Measurements from ENCODE around the gene LMO1. TPM values are rescaled to one million over a fixed set of nuclear protein-coding genes. Genes with fewer than 3 reads are reported as not detected.
A peak's percentile ranks its signal among the peaks of the same experiment; 100 is the strongest.

Gene LMO1
- polyA plus RNA-seq, 1 donor from 2014 or later = not detected

DNA sequence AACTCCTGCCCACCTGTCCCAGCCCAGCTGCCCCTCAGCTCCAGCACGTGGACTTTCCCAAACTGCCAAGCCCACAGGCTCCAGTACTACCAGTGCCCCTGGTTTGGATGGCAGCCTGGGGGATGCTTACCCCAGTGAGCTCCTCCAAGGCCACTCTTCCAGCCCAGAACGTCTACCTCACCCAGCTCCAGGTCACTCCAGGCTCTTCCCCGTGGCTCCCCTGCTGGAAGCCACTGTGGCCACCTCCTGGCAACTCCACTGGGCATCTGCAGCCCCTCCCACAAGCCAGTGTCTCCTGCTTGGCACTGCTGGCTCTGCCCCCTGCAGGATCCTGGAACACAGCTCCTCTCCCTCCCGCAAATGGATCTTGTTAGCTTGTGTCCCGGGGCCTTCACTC lies 29.3 kb downstream of the LMO1 start:
- H3K27ac Mint-ChIP-seq = no peak overlapping the region
- H3K4me1 Mint-ChIP-seq = peaks cover 5 to 12% (median 9%) of the 10 kb centered on the region in 3 donors
- peaks cover 2% of the 10 kb centered on the region for H3K27me3 Mint-ChIP-seq
- peaks cover 0 to 2% (median 0%) of the 10 kb centered on the region in 3 donors for H3K9me3 Mint-ChIP-seq
- H3K4me3 Mint-ChIP-seq = no peak overlapping the region
- H3K36me3 Mint-ChIP-seq = no peaks in the 10 kb centered on the region

DNA sequence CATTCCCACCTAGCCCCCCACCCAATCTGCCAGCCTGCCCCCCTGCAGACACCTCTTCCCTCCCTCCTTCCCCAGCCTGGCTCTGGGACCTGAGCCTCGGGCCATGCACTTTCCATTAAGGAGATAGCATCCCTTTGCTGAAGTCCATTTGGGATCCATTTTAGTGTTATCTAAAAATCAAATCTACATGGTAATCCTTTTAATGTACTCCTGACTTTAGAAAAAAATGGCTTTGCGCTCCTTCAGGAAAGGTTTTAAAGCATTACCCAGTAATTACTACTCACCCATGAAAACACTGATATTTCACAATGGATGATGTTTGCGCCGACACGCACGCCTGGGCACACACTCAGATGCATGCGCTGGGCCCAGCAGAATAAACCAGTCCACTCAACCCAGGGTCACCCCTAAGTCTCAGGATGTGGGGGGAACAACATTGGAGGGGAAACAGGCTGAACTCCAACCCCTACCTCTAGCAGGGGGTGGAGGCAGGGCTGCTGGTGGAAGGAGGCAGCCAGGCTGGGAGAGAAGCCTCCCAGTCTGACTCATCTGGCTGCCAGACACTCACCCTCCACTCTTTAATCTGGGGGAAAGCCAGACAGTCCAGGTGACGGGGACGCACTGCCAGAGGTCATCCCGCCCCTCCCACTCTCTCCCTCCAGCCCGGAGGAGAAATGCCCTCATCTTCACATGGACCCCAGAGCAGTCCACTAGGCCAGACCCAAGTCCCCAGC lies 29.8 kb downstream of the LMO1 start:
- H3K36me3 Mint-ChIP-seq = no peaks in the 10 kb centered on the region
- H3K4me1 Mint-ChIP-seq = peaks cover 5 to 12% (median 9%) of the 10 kb centered on the region in 3 donors
- H3K27ac Mint-ChIP-seq = no peak overlapping the region
- H3K9me3 Mint-ChIP-seq = peaks cover 0 to 2% (median 0%) of the 10 kb centered on the region in 3 donors
- no peak overlapping the region for H3K4me3 Mint-ChIP-seq
- peaks cover 2% of the 10 kb centered on the region for H3K27me3 Mint-ChIP-seq

DNA sequence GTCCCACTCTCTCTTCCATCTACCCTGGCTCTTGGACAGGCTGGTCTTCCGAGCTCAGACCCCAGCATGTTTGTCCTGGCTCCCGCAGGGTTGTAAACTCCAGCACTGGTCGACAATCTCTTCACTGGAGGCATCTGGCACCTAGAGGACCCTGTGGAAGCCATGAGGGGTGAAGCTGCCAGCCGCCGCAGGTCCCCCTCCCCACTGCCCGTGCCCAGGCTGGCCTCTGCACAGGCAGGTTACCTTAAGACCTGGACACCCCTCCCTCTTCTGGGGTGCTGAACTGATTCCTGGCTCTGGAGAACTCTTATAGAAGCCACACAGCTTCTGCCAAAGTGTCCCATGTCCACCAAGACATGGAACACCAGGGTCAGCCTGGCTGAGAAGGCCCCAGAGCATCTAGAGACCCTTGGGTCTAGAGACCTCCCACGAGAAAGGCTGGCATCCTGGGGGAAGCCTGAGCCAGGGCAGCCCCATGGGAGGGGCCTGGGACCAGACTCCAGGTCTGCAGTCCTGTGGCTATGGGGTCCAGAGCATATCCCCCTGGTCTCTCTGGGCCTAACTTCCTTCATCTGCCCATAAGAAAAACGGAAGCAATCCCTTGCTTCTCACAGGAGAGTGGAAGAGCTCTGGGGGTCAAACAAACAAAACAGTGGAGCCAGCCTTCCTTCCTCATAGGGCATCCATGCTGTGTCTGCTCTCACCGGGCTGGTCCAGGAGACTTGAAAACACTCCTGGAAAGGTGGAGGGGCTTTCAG lies 30.6 kb downstream of the LMO1 start:
- H3K27me3 Mint-ChIP-seq = peaks cover 2% of the 10 kb centered on the region
- H3K27ac Mint-ChIP-seq = no peak overlapping the region
- no peaks in the 10 kb centered on the region for H3K36me3 Mint-ChIP-seq
- peaks cover 5 to 12% (median 9%) of the 10 kb centered on the region in 3 donors for H3K4me1 Mint-ChIP-seq
- no peak overlapping the region for H3K4me3 Mint-ChIP-seq
- H3K9me3 Mint-ChIP-seq = peaks cover 0 to 2% (median 0%) of the 10 kb centered on the region in 3 donors

DNA sequence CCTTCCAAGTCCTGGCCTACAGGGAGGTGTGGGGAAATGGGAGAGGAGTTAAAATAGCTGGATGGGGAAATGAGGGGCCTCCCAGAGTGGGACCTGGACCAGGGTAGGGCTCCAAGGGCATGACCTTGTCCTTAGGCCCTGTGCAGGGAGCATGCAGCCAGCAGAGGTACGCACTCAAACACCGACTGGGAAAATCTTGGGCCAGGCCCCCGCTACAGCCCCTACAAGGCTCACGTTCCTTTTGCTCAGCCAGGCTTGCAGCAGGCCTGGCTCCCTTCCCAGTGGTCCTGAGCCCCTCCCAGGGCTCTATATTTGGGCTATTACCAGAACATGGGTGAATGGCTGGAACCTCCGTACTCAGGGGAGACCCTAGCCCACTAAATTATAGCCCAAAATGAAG lies 31.3 kb downstream of the LMO1 start:
- peaks cover 5 to 12% (median 9%) of the 10 kb centered on the region in 3 donors for H3K4me1 Mint-ChIP-seq
- peaks cover 0 to 2% (median 0%) of the 10 kb centered on the region in 3 donors for H3K9me3 Mint-ChIP-seq
- no peak overlapping the region for H3K27ac Mint-ChIP-seq
- H3K4me3 Mint-ChIP-seq = no peak overlapping the region
- H3K36me3 Mint-ChIP-seq = no peaks in the 10 kb centered on the region
- H3K27me3 Mint-ChIP-seq = peaks cover 2% of the 10 kb centered on the region

DNA sequence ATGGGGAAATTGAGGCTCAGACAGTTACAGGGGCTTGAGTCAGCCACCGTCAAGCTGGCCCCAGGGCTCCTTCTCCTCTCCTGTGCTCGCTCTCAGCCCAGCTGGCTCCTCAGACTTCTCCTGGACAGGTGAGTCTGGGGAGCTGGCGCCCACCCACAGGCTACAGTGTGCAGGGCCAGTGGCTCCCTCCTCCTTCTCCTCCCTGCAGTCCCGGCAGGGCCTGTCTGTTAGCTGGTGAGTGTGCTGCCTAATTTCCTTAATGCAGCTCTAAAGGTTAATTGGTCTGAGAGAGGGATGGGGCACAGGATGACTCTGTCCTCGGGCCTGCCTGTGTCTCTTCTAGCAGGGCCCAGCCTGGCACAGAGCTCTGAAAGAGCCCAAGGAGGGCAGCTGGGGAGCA lies 31.7 kb downstream of the LMO1 start:
- H3K4me3 Mint-ChIP-seq = no peak overlapping the region
- peaks cover 0 to 2% (median 0%) of the 10 kb centered on the region in 3 donors for H3K9me3 Mint-ChIP-seq
- peaks cover 5 to 12% (median 9%) of the 10 kb centered on the region in 3 donors for H3K4me1 Mint-ChIP-seq
- no peak overlapping the region for H3K27ac Mint-ChIP-seq
- no peaks in the 10 kb centered on the region for H3K36me3 Mint-ChIP-seq
- H3K27me3 Mint-ChIP-seq = peaks cover 2% of the 10 kb centered on the region

DNA sequence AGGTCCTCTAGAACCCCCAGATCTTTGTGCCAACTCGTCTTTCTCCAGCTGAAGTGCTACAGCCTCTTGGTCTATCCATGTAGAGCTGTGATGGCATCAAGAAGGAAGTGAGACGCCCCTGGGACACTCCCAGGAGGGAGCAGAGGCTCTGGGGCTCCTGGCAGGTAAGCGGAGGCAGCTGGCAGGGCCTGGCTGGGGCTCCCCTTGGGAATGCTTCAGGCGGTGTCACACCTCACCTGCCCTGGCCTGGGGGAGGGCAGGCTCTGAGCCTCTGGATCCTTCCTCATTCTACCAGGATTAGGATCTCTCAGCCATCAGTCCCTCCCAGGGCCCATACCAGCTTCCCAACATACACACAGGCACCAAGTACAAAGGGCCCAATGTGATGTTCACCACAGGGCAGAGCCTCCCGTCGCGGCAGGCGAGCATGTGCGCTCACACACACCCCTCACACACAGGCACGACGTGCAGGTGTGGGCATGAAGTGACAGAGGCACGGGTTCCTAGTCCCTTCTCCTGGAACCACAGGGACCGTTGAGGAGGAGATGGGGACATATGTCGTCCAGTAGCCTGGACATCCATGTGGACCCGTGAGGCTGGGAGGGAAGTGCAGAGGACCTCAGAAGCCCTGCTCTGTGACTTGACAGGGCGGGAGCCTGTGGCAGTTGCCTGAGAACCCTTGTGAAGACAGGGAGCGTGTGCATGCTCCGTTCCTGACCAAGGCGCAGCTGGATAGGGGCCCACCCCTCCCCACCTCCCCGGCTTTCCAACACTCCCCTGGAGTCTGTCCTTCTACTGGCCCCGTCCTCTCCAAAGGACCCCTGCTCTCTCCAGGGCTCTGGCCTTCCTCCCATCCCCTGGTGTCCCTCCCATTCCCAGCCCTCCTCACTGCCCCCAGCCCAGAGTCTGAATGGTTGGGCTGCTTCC lies 32.5 kb downstream of the LMO1 start:
- Mint-ChIP-seq H3K4me3 (no peak overlapping the region), H3K4me1 (peaks cover 5 to 12% (median 9%) of the 10 kb centered on the region in 3 donors), H3K27ac (no peak overlapping the region), H3K36me3 (no peaks in the 10 kb centered on the region), H3K9me3 (no peaks in the 10 kb centered on the region), H3K27me3 (peaks cover 2% of the 10 kb centered on the region)

DNA sequence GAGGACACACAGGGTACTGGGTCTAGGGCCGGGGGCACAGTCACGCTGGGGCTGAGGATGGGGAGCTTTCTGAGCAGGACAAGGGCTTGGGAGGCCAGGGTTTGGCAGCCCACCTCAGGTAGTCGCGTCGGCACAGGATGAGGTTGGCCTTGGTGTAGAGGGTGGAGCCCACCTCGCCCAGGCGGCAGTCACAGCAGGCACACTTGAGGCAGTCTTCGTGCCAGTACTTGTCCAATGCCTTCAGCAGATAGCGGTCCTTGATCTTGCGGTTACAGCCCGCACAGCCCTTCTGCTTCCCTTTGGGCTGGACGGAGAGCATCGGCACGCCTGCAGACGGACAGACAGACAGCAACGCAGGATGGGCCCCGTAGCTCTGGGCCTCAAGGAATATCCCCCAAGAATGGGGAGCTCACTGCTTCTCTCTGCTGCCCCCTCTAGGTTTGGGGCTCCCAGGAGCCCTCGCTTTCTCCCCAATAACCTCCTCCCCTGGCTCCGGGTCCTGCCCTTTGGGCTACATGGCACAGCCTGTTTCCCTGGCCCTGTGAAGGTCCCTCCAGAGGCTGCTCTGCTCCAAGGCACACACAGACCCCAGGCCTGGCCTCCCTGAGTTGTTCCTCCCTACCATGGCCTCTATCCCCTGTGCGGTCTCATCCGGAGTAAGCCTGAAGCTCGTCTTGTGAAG lies 33.4 kb downstream of the LMO1 start:
- H3K4me3 Mint-ChIP-seq = no peak overlapping the region
- H3K9me3 Mint-ChIP-seq = no peaks in the 10 kb centered on the region
- peaks cover 7 to 10% (median 7%) of the 10 kb centered on the region in 3 donors for H3K4me1 Mint-ChIP-seq
- H3K36me3 Mint-ChIP-seq = peaks cover 1% of the 10 kb centered on the region
- peaks cover 2% of the 10 kb centered on the region for H3K27me3 Mint-ChIP-seq
- H3K27ac Mint-ChIP-seq = no peak overlapping the region

DNA sequence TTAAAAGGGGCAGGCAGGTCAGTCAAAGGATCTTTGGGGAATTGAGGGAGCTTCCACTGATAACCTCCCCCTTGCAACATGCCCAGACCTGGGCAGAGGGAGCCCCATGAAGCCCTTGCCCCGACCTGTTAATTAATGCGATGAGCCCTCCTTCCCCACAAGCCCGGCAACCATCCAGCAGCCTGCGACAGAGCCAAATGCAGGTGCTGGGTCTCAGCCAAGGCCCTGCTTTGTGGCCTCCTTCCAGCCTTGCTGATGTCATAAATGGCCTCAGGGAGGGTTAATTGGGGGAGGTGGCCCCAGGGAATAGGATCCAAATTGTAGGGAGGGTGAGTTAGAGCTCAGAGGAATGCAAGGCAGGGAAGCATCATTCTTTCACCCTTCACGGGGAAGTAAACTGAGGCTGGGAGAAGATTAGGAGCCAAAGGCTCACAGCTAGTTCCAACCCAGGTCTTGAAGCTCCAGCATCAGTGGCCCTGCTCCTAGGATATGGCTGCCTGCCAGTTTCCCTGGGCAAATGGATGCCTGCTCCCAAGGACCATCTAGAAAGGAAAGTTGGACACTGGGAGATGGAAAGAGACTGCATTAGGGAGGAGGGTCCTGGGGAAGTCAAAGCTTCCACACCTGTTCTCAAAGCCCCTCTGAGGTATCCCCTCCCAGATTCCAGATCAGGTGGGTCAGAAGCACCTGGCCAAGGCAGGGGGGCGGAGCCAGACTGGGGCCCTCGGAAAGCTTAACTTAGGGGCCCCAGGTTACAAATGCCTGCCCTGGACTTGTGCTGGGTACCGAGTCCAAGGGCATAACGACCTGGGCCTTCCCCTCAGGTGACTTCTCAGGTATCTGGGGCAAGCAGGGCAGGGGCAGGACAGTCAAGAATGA lies 34.1 kb downstream of the LMO1 start:
- Mint-ChIP-seq H3K27me3 (peaks cover 2% of the 10 kb centered on the region), H3K4me1 (peaks cover 0 to 3% (median 2%) of the 10 kb centered on the region in 3 donors), H3K4me3 (no peak overlapping the region), H3K9me3 (no peaks in the 10 kb centered on the region), H3K36me3 (peaks cover 1% of the 10 kb centered on the region), H3K27ac (no peak overlapping the region)

DNA sequence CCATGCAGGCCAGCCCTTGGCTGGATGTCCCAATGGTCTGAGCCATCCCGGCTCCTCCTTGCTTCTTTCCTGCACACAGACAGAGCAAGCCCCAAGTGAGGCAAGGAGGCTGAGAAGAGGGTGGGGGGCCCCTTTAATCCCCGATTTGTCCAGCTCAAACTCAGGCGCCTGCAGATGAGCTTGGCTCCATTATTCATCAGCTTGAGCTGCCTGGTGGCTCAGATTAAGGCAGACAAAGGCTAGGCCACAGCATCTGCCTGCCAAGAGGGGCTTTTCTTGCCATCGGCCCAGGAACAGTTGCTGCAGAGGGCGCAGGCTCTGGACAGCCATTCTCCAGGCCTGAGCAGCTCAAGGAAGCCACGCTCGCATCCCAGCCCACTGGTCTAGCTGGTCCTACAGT lies 35.4 kb downstream of the LMO1 start:
- Mint-ChIP-seq H3K4me1 (peaks cover 0 to 2% (median 2%) of the 10 kb centered on the region in 3 donors), H3K4me3 (no peak overlapping the region), H3K9me3 (no peaks in the 10 kb centered on the region), H3K27me3 (peaks cover 2% of the 10 kb centered on the region), H3K36me3 (peaks cover 1% of the 10 kb centered on the region), H3K27ac (no peak overlapping the region)

DNA sequence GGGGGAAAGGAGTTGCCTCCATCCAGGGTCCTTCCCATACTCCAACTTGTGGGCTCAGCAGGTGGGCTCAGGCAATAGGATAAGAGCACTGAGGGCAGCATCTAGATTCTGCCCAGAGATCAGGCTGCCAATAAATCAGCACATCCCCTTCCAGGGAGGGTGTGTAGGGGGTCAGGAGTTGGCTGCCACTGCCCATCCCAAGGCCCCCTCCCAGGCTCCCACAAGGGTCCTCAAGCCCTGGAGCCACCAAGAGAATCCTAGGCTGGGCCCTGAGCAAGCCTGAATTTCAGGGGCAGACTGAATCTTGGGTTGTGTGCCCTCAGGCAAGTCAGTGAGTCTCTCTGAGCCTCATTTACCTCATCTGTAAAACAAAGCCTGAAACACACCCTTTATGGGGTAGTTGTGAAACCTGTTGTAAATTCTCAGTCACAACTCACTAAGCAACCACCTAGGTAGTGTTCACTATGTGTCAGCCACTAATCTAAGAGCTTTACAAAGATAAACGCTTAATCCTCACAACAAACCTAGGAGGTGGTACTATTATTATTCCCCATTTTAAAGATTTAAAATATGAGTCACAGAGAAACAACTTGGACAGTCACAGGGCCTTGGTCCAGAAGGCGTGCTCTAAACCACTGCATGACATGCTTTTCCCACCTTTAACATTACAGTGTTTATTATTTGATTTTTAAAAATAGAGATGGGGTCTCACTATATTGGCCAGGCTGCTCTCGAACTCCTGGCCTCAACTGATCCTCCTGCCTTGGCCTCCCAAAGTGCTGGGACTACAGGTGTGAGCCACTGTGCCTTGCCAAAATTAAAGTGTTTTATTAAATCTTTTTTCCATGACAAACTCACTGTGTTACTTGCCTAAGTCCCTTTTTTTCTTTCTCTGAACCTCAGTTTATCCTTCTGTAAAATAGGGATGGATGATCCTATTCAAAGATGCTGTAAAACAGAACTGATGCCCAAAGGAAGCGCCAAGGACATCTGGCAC lies 36.2 kb downstream of the LMO1 start:
- Mint-ChIP-seq H3K27me3 (peaks cover 2% of the 10 kb centered on the region), H3K4me1 (peaks cover 0 to 2% (median 2%) of the 10 kb centered on the region in 3 donors), H3K36me3 (peaks cover 1% of the 10 kb centered on the region), H3K27ac (no peak overlapping the region), H3K4me3 (no peak overlapping the region), H3K9me3 (no peaks in the 10 kb centered on the region)

DNA sequence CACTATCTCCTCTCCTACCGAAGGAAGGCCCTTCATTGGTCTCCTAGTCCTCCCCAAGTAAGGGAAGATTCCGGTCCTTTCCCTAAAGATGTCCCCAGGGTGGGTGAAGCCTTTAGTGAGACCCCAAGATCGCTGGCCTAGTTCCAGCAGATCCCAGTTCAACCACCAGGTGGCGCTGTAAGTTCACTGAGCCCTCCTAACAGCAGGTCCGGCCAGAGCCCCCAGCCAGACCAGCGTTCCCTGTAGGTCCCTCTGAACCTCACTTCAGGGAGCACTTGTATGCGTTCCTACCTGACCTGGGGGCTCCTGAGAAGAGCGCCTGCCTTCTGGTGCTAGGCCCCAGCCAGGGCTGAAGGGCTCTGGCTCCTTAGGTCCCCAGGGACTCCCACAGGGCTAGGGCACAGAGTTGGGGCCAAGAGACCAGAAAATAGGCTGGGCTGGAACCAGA lies 38.1 kb downstream of the LMO1 start:
- Mint-ChIP-seq H3K27me3 (no peaks in the 10 kb centered on the region), H3K4me3 (no peak overlapping the region), H3K36me3 (peaks cover 1% of the 10 kb centered on the region), H3K4me1 (peaks cover 0 to 2% (median 2%) of the 10 kb centered on the region in 3 donors), H3K9me3 (no peaks in the 10 kb centered on the region), H3K27ac (peak overlapping the region in 1 of 3 donors; percentile 74)

DNA sequence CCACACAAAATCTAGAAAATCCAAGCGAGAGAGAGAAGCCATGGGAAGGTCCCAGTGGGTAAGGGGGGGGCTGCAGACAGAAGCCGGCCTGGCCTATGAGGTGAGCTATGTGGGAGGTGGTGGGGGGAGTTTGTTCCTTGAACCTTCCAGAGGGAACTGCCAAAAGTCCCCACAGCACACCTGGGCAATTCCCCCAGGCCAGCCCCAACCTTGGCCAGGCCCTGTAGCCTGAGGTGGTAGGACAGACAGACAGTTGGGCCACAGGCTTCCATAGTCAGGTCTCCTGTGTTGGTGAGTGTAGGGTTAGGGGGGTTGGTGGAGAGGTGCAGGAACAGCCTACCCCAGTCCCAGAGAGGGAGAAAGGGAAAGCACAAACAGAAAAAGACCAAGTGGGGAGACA lies 39.0 kb downstream of the LMO1 start:
- peaks cover 0 to 2% (median 2%) of the 10 kb centered on the region in 3 donors for H3K4me1 Mint-ChIP-seq
- no peaks in the 10 kb centered on the region for H3K27me3 Mint-ChIP-seq
- no peak overlapping the region for H3K27ac Mint-ChIP-seq
- H3K4me3 Mint-ChIP-seq = no peak overlapping the region
- H3K36me3 Mint-ChIP-seq = peaks cover 1% of the 10 kb centered on the region
- H3K9me3 Mint-ChIP-seq = no peaks in the 10 kb centered on the region

All from IgD-negative memory B cell (primary cell).